GOT3 (cell line): ENCODE measurements around the gene MPEG1.

Experiments
- DNase-seq: peaks from one replicate; lab custom pipeline; 2025; ENCODE audit warnings: mixed read lengths; lab: John Stamatoyannopoulos, UW

Gene MPEG1

GRCh38 chr11:59187035-59187434, 25.7 kb downstream of the MPEG1 start:
- no peak for DNase-seq

GRCh38 chr11:59186130-59186594, 26.6 kb downstream of the MPEG1 start:
- no peak for DNase-seq

GRCh38 chr11:59185386-59185945, 27.3 kb downstream of the MPEG1 start:
- DNase-seq, result no peak

DNA sequence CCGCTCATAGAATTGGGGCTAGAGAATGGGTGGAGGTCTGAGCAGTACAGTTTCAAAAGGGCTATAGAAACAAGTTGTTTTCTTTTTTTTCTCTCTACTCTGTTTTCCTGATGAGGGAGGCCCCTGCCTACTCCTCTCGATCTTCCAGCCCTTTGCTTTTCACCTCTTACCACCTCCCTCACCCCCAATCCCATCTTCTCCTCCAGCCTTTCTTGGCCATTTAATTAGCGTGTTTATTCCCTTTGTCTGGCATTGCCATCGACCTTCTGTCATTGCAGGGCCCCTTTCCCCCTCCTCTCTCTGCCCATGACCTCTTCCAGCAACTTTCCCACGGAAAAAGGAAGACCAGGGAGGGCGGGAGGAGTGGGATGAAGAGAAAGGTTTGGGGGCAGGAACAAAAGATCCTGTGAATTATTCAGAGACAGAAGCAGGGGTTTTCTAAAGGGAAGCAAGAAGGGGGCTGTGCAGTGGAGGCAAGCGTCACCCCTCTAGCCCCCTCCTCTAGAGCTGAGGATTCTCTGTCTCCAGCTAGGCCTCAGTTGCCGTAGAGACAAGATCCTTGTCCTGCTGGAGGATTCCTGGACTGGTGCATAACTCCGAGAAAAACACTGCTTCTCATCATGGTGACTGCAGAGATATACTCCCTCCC, 27.9 kb downstream of the MPEG1 start:
- no peak for DNase-seq

GRCh38 chr11:59183771-59184170, 29.0 kb downstream of the MPEG1 start:
- DNase-seq, result no peak

- no peak for DNase-seq
Measured at GRCh38 chr11:59182457-59183151, 30.1 kb downstream of the MPEG1 start.

GRCh38 chr11:59181746-59182456, 30.8 kb downstream of the MPEG1 start:
- DNase-seq, result no peak

- DNase-seq, result no peak
Measured at GRCh38 chr11:59180907-59181306, 31.8 kb downstream of the MPEG1 start.

DNA sequence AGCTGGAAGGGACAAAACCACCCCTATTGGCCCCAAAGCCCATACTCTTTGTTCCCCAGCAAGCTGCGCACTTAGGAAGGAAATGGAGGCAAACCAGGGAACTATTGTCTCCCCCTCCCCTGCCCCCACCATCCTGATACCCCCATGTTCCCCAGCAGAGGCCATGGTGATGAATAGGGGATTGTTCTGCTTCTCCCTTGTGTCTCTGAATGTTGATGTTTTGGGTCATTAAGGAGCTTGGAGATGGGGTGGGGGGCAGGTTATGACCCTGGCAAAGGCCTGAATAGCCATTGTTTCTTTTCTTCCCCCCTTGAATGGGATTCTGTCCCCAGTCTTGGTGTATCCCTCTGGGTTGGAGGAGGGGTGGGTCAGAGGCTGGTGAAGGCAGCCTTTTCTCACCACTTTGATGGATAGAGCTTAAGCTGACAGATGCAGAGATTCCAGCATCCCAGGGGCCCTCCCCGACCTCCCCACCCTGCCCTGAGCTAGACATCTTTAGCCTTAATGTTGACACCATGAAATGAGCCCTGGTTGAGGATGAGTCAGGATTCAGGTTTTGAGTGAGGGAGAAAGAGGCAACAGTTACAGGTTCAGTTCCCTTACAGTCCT, 32.5 kb downstream of the MPEG1 start:
- no peak for DNase-seq

- no peak for DNase-seq
Measured at GRCh38 chr11:59179121-59179520, 33.6 kb downstream of the MPEG1 start.

GRCh38 chr11:59178402-59178801, 34.3 kb downstream of the MPEG1 start:
- DNase-seq, result no peak

DNA sequence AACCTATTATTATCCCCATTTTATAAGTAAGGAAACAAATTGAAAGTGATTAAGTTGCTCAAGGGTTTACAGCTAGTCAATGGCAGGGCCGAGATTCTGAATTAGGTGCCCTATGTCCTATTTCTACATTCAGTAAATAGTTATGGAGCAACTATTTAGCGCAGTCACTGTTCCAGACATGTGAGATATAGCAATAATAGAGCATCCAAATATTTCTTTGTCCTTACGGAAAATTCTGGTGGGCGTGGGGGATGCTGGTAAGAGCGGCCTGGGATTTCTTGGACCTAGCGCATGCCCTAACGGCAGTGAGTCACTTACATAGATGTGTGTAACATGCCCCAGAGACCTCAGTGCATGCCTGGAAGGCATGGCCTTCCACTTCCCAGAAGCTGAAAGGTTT, 36.4 kb downstream of the MPEG1 start:
- no peak for DNase-seq

DNA sequence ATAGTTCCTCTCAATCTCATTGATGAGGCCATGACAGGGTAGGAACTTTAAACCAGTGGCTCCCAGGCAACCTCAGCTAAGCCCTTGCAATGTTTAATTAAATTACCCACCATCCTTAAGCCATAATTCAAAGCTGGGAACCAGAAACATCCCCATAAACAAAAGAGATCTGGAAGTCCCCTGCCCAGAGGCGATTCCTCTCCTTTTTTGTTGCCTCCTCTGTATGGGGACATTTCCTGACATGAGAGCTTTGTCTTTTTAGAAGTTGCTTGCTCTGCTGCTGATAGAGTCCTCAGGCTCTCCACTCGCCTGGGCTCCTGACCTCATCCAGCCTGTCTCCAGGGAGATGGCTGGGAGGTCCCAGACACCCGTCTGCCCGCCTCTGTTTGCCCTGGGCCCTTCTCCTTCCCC, 37.6 kb downstream of the MPEG1 start:
- DNase-seq, result no peak

- no peak for DNase-seq
Measured at GRCh38 chr11:59174664-59175033, 38.1 kb downstream of the MPEG1 start.

- DNase-seq, result no peak
Measured at GRCh38 chr11:59173964-59174663, 38.6 kb downstream of the MPEG1 start.

- DNase-seq, result no peak
Measured at GRCh38 chr11:59173080-59173963, 39.4 kb downstream of the MPEG1 start.

DNA sequence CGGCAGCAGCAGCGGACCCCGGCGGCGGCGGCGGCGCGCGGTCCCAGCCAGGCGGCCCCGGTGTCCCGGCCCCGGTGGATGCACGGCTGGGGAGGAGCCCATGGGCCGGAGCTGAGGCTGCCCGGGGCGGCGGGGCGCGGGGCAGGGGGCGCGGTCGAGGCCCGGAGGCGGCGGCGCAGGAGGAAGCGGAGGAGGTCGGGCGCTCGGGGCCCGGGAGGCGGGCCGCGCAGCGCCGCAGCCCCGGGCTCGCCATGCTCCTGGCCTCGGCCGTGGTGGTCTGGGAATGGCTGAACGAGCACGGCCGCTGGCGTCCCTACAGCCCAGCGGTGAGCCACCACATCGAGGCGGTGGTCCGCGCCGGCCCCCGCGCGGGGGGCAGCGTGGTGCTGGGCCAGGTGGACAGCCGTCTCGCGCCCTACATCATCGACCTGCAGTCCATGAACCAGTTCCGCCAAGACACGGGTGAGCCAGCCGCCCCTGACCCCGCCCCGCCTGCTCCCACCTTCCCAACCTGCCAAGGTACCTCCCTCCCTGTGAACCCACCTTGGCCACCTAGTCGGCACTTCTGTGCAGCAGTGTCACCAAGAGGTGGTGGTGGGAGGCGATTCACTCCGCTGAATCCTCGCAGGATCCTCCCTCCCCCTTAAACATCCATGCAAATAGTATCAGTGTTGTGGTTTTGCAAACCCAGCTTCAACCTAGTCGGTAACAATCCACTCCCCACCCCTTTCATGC, 40.2 kb downstream of the MPEG1 start:
- no peak for DNase-seq

GRCh38 chr11:59171508-59172322, 41.0 kb downstream of the MPEG1 start, which contains the start of gene DTX4:
TSS of gene DTX4 (plus strand) at chr11:59172132. CDS start at chr11:59172596, 464 bp downstream.
- peak; percentile 60 for DNase-seq

- DNase-seq, result no peak
Measured at GRCh38 chr11:59164028-59164427, 48.7 kb downstream of the MPEG1 start.
